Neural cell (in vitro differentiated cells): Measurements from ENCODE around the gene LRIT3.

Experiments
- EZH2 ChIP-seq: fragments of 200-600, 300-800 bp; shearing (Covaris generic), sonication (generic); IDR thresholded peaks from 2 replicates; pipeline ENCODE4 v1.6.1; 2014; ENCODE audit warnings: antibody characterized with exemption, low read length, borderline replicate concordance, mild to moderate bottlenecking; ENCODE audit not compliant: insufficient read depth, poor library complexity, severe bottlenecking
- MXI1 ChIP-seq: fragments of 450-650 bp; conservative IDR thresholded peaks from 2 replicates; pipeline ENCODE4 v1.6.1; 2014; ENCODE audit warnings: antibody characterized with exemption, mild to moderate bottlenecking; ENCODE audit not compliant: poor library complexity, severe bottlenecking
- RAD21 ChIP-seq: fragments of 450-650 bp; conservative IDR thresholded peaks from 2 replicates; pipeline ENCODE4 v1.6.1; 2014; ENCODE audit warnings: antibody characterized with exemption, mild to moderate bottlenecking, moderate library complexity
- TF ChIP-seq, protein P1 (sequence below): fragments of 450-650 bp; IDR thresholded peaks from 2 replicates; pipeline ENCODE4 v1.5.1; 2014; ENCODE audit warnings: antibody characterized with exemption, mild to moderate bottlenecking, moderate library complexity; ENCODE audit not compliant: poor library complexity, severe bottlenecking

DNA sequence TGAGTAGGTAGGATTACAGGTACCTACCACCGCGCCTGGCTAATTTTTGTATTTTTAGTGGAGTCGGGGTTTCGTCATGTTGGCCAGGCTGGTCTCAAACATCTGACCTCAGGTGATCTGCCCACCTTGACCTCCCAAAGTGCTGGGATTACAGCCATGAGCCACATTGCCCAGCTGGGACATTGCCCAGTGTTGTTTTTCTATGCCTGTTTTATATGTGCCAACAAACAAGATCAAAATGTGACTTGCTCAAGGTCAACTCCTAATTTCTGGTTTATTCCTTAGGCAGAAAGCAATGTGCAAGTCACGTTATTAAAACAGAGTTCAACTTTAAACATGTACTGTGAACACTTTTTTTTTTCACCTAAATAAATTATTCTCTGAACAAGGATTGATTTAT is 2.7 kb downstream of the LRIT3 start:
- no peak for TF ChIP-seq EZH2
- TF ChIP-seq, protein P1, sequence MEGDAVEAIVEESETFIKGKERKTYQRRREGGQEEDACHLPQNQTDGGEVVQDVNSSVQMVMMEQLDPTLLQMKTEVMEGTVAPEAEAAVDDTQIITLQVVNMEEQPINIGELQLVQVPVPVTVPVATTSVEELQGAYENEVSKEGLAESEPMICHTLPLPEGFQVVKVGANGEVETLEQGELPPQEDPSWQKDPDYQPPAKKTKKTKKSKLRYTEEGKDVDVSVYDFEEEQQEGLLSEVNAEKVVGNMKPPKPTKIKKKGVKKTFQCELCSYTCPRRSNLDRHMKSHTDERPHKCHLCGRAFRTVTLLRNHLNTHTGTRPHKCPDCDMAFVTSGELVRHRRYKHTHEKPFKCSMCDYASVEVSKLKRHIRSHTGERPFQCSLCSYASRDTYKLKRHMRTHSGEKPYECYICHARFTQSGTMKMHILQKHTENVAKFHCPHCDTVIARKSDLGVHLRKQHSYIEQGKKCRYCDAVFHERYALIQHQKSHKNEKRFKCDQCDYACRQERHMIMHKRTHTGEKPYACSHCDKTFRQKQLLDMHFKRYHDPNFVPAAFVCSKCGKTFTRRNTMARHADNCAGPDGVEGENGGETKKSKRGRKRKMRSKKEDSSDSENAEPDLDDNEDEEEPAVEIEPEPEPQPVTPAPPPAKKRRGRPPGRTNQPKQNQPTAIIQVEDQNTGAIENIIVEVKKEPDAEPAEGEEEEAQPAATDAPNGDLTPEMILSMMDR, result no peak
- TF ChIP-seq RAD21, result no peak
- TF ChIP-seq MXI1, result no peak
